ENCODE data around the gene VWA5A.

DNA sequence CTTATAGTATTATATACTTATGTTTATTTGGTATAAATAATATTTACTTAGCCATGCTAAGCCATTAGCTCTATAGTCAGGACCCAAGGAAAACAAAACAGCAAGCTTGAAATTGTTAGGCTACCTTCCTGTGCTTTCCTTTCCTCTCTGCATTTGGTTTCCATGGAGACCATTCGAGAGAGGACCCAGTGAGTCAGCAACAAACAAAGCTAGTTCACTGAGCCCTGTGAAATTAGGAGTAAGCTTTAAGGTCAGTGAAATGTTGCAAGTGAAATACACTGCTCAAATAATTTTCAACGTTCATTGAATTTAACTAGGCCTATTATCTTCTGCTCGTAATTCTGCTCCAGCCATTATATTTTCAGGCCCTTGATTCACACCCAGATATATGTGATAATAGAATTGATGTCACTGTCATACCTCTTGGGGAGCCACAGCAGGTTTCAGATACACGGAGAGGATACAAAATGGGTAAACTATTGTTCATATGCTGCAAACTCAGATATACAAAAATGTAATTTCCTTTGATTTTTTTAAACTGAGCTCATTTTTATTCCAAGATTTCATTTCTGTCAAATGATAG lies 58.8 kb downstream of the VWA5A start:
- TF ChIP-seq POLR2A (IDR thresholded peaks at IDR 0.05; ENCODE audit: extremely low read depth, insufficient read length) (no peak), MYC (IDR thresholded peaks at IDR 0.05; ENCODE audit: low read depth, low read length) (no peak)
- TF ChIP-seq, protein P1, sequence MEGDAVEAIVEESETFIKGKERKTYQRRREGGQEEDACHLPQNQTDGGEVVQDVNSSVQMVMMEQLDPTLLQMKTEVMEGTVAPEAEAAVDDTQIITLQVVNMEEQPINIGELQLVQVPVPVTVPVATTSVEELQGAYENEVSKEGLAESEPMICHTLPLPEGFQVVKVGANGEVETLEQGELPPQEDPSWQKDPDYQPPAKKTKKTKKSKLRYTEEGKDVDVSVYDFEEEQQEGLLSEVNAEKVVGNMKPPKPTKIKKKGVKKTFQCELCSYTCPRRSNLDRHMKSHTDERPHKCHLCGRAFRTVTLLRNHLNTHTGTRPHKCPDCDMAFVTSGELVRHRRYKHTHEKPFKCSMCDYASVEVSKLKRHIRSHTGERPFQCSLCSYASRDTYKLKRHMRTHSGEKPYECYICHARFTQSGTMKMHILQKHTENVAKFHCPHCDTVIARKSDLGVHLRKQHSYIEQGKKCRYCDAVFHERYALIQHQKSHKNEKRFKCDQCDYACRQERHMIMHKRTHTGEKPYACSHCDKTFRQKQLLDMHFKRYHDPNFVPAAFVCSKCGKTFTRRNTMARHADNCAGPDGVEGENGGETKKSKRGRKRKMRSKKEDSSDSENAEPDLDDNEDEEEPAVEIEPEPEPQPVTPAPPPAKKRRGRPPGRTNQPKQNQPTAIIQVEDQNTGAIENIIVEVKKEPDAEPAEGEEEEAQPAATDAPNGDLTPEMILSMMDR (IDR thresholded peaks at IDR 0.05; ENCODE audit: low read depth, low read length) = no peak
- TF ChIP-seq, protein P2, sequence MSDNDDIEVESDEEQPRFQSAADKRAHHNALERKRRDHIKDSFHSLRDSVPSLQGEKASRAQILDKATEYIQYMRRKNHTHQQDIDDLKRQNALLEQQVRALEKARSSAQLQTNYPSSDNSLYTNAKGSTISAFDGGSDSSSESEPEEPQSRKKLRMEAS (IDR thresholded peaks at IDR 0.05; ENCODE audit: low read depth, low read length) = no peak
